Activated naive CD4-positive, alpha-beta T cell treated with anti-CD3 and anti-CD28 coated beads, Interleukin-2, amount 50 U/mL, for 16 hours (primary cell): ENCODE data around the gene DNM1.

ENCODE experiments used
- DNase-seq: peaks from one replicate; pipeline ENCODE4 v3.0.0-alpha.2; 2020

DNM1 gene

GRCh38 chr9:128280084-128280622 lies 77.0 kb downstream of the DNM1 start:
- no peak for DNase-seq

DNA sequence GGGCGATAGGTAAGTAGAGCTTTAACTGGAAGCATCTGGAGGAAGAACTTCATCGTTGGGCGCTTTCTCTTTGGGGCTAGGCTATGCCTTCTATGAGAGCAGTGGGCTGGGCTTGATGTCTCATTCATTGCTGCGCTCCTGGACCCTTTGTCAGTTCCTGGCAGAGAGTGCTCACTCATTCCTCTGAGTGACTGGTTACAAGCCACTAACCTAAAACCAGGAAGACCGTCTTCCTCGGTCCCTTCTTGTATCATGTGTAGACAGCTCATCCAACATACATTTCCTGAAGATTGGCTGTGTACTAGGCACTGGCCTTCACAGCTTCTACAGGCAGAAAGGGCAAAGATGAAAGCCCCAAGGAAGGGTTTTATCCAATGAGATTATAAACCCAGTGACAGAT lies 79.3 kb downstream of the DNM1 start:
- no peak for DNase-seq

DNA sequence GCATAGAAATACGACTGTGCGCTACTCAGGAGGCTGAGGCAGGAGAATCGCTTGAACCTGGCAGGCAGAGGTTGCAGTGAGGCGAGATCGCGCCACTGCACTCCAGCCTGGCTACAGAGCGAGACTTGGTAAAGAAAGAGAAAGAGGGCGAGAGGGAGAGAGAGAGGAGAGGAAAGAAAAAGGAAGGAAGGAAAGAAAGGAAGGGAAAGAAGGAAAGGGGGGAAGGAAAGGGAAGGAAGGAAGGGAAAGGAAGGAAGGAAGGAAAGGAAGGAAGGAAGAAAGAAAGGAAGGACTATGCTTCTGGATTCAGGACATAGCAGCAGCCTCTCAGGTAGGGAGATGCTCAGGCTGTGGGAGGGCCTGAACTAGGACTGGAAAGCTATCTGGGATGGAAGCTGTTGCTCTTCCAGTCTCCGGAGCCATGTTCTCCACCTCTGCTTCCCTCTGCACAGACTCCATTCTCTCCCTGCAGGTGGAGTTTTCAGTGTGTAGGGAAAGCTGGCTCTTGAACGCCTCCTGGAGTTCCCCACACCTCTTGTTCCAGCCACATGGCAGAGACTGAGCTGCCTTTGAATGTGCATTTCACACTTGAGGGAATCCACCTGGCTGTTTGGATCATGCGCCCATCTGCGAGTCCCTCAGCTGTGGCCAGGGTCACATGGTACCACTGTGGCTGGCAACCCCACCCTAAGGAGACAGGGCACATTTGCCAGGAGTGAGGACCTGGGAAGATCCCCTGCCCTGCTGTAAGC lies 82.0 kb downstream of the DNM1 start:
- DNase-seq, result no peak

DNA sequence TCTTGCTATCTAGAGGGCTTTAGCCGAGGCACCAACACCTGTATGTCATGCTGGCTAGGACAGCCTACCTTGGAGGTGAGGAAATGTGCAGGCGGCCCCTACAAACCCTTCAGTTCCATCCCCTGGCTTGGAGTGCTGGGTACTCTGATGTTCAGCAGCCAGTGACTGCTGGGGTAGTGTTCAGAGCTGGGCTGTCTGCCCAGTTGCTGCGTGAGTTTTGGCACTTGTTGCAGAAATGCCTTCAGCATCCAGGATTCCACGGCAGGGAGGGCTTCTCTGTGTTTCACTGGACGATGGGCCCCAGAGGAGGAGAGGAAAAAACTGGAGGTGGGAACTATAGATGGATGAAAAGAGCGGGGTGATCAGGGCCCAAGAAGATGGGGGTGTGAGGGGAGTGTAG lies 83.3 kb downstream of the DNM1 start:
- DNase-seq, result no peak

- no peak for DNase-seq
Observed at GRCh38 chr9:128288273-128289004, 85.3 kb downstream of the DNM1 start.

- no peak for DNase-seq
Observed at GRCh38 chr9:128292009-128292408, 88.8 kb downstream of the DNM1 start.

GRCh38 chr9:128293091-128293490 lies 89.9 kb downstream of the DNM1 start:
- no peak for DNase-seq

GRCh38 chr9:128294142-128294541 lies 91.0 kb downstream of the DNM1 start:
- no peak for DNase-seq

GRCh38 chr9:128296340-128297220 lies 93.4 kb downstream of the DNM1 start:
- DNase-seq, result no peak

DNA sequence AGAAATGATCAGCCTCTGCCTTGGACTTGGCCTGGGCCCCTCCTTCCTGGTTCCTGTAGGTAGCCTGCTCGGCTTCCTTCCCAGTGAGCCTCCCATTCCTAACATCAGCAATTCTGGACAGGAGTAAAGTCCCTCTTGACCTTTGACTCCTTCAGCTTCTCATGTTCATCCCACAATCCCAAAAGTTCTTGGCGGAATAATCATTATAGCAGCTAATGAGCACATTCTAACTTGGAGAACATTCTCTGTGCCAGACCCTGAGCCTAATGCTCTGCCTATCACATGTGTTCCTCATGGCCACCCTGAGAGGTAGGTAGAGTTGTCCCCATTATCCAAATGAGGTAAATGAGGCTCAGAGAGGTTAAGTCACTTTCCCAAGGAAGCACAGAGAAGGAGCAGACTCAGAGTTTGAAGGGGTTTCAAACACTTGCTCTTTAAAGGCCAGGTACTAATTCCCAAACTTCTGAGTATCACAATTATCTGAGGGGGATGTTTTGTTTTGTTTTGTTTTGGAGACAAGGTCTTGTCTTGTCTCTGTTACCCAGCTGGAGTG lies 94.1 kb downstream of the DNM1 start:
- no peak for DNase-seq

- DNase-seq, result no peak
Observed at GRCh38 chr9:128298535-128299482, 95.6 kb downstream of the DNM1 start.

DNA sequence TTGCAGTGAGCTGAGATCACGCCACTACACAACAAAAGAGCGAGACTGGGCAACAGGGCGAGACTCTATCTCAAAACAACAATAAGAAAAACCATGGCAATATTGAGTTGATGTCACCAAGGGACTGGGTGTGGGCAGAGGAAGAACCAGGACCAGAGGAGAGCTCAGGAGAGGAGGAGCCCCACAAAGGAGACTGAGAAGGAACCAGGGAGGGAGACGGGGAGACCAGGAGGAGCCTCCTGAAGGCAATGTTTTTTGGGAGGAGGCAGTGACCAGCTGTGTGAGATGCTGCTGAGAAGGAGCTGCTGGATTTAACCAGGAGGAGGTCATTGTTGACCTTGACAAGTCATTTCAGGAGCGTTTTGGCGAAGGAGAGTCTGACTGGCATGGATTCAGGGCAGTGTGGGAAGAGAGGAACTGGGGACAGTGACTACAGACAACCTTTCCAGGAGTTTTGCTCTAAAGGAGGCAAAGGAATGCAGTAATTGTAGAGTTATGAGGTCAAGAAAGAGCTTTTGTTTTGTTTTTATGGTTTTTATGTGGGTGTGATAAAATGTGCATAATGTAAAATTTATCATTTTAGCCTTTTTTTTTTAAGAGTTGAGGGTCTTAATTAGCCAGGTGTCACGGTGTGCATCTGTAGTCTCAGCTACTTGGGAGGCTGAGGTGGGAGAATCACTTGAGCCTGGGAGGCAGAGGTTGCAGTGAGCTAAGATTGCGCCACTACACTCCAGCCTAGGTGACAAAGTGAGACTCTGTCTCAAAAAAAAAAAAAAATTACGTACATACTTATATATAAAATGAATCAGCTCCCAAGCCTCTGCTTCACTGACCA lies 101.2 kb downstream of the DNM1 start:
- DNase-seq, result no peak
